Measurements from ENCODE around the gene TMEFF1. TPM values are rescaled to one million over a fixed set of nuclear protein-coding genes. Genes with fewer than 3 reads are reported as not detected.

Gene TMEFF1
- total RNA-seq, 4 donors from 2014 or later: 0.50 to 1.7 (median 0.73) TPM

DNA sequence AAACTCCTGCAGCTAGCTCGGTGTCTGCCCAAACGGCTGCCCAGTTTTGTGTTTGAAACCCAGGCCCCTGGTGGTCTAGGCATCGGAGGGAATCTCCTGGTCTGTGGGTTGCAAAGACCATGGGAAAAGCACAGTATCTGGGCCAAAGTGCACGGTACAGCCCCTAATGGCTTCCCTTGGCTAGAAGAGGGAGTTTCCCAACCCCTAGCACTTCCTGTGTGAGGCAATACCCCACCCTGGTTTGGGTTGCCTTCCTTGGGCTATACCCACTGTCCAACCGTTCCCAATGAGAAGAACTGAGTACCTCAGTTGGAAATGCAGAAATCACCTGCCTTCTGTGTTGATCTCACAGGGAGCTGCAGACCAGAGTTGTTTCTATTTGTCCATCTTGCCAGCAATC, 146.7 kb downstream of the TMEFF1 start:
- Histone ChIP-seq H3K4me3 (no peak overlapping the region), H3K27me3 (no peaks in the 10 kb centered on the region), H3K9me3 (peaks cover 0 to 11% (median 8%) of the 10 kb centered on the region in 4 donors), H3K27ac (replicated peaks in 1 of 4) (no peak overlapping the region), H3K36me3 (no peaks in the 10 kb centered on the region), H3K4me1 (no peaks in the 10 kb centered on the region)
- WGBS: 40% methylated on average over 4 of the region's 5 CpGs
- no peak for TF ChIP-seq POLR2AphosphoS5 (IDR thresholded peaks at IDR 0.05)
- no peak for TF ChIP-seq POLR2A (IDR thresholded peaks at IDR 0.05; ENCODE audit: low read depth)
- TF ChIP-seq CTCF (IDR thresholded peaks at IDR 0.05): no peak
- TF ChIP-seq EP300 (IDR thresholded peaks at IDR 0.05): no peak
- no peak for DNase-seq (ENCODE audit: extremely low spot score)
- intact Hi-C loops (cut with DNase I): no loop called here

DNA sequence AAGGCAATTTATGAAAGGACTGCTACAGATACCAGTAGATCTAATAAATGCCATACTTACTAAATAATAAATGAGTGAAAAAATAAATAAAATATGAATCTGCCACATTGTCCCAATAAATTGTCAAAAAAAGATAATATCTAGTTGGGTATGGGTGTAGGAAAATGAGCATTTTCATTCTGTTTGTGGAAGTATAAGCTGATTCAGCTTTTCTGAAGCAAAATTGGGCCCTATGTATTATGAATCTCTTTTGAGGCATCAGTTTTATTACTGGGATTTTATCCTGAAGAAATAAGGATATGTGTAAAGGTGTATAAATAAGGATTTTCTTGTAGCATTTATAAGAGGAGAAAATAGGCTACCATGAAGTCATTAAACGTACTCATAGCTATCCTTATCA, 151.0 kb downstream of the TMEFF1 start:
- H3K9me3 ChIP-seq: no peaks in the 10 kb centered on the region
- no peak overlapping the region for H3K27ac ChIP-seq (replicated peaks in 1 of 4)
- no peaks in the 10 kb centered on the region for H3K36me3 ChIP-seq
- intact Hi-C loops (cut with DNase I): no loop called here
- no peaks in the 10 kb centered on the region for H3K4me1 ChIP-seq
- H3K27me3 ChIP-seq: no peaks in the 10 kb centered on the region
- H3K4me3 ChIP-seq: no peak overlapping the region
- DNase-seq (ENCODE audit: extremely low spot score): no peak
- 93% methylated on average over 1 of the region's 1 CpG for WGBS
- TF ChIP-seq EP300 (IDR thresholded peaks at IDR 0.05) (no peak), CTCF (IDR thresholded peaks at IDR 0.05) (no peak), POLR2A (IDR thresholded peaks at IDR 0.05; ENCODE audit: low read depth) (no peak), POLR2AphosphoS5 (IDR thresholded peaks at IDR 0.05) (no peak)

DNA sequence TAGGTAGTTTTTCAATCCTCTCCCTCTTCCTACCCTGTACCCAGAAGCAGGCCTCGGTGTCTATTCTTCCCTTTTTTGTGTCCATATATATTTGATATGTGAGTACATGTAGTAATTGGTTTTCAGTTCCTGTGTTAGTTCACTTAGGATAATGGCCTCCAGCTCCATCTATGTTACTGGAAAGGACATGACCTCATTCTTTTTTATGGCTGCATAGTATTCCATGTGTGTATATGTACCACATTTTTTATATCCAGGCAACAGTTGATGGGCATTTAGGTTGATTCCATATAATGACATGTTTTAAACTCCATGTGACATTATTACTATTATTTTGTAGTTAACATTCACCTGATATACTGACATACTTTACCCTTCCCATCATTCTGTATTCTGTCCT, 154.0 kb downstream of the TMEFF1 start:
- intact Hi-C loops (cut with DNase I): no loop called here
- no peak overlapping the region for H3K4me3 ChIP-seq
- WGBS: 100% methylated on average over 1 of the region's 1 CpG
- no peaks in the 10 kb centered on the region for H3K9me3 ChIP-seq
- no peak for TF ChIP-seq CTCF (IDR thresholded peaks at IDR 0.05)
- no peak overlapping the region for H3K27ac ChIP-seq (replicated peaks in 1 of 4)
- no peak for DNase-seq (ENCODE audit: extremely low spot score)
- H3K36me3 ChIP-seq: no peaks in the 10 kb centered on the region
- H3K27me3 ChIP-seq: no peaks in the 10 kb centered on the region
- H3K4me1 ChIP-seq: no peaks in the 10 kb centered on the region

Other genes with a start within 250 kb of the TMEFF1 start
- gene TEX10, start 120.2 kb upstream of the TMEFF1 start, total RNA-seq: 10 to 100 TPM; 10.4 to 16.4 (median 11.2) TPM
- 10 to 100 TPM; 28.5 to 50.4 (median 41.3) TPM for gene MSANTD3, start 46.0 kb upstream of the TMEFF1 start, total RNA-seq
- gene CAVIN4, start 104.9 kb downstream of the TMEFF1 start, total RNA-seq: 1 to 10 TPM in 2 of 4 donors, under 1 TPM in 2; 0.33 to 1.5 (median 0.95) TPM